GM18858 (cell line): ENCODE data around the gene PMM2.
"Not testable (repeated sequence)": the region's sequence is repeated elsewhere in the genome, so short reads cannot be mapped to it uniquely, and the experiment has no call there.

Source experiments
- ATAC-seq: cut with Tn5 transposase; IDR thresholded peaks from one replicate; pipeline ENCODE4 v1.9.1; 2021; ENCODE audit not compliant: unreplicated experiment

PMM2 gene

GRCh38 chr16:8816967-8817655 is 19.5 kb downstream of the PMM2 start:
- ATAC-seq: no peak

- peak; percentile 90 for ATAC-seq
Measured at GRCh38 chr16:8818504-8819270, 21.0 kb downstream of the PMM2 start.

GRCh38 chr16:8819411-8820034 is 21.9 kb downstream of the PMM2 start:
- ATAC-seq: no peak

GRCh38 chr16:8822403-8822802 is 24.8 kb downstream of the PMM2 start:
- no peak for ATAC-seq

GRCh38 chr16:8826278-8826879 is 28.7 kb downstream of the PMM2 start:
- no peak for ATAC-seq

- ATAC-seq: no peak
Measured at GRCh38 chr16:8828541-8829165, 31.0 kb downstream of the PMM2 start.

- ATAC-seq: no peak
Measured at GRCh38 chr16:8831450-8831849, 33.8 kb downstream of the PMM2 start.

GRCh38 chr16:8831871-8832716 is 34.5 kb downstream of the PMM2 start:
- no peak for ATAC-seq

- ATAC-seq: no peak
Measured at GRCh38 chr16:8832717-8833105, 35.1 kb downstream of the PMM2 start.

GRCh38 chr16:8836797-8837196 is 39.2 kb downstream of the PMM2 start:
- ATAC-seq: not testable (repeated sequence)

GRCh38 chr16:8837594-8837993 is 40.0 kb downstream of the PMM2 start:
- not testable (repeated sequence) for ATAC-seq

GRCh38 chr16:8842016-8842415 is 44.4 kb downstream of the PMM2 start:
- not testable (repeated sequence) for ATAC-seq

- not testable (repeated sequence) for ATAC-seq
Measured at GRCh38 chr16:8843296-8843695, 45.7 kb downstream of the PMM2 start.

- no peak for ATAC-seq
Measured at GRCh38 chr16:8845699-8846298, 48.2 kb downstream of the PMM2 start.

- no peak for ATAC-seq
Measured at GRCh38 chr16:8846401-8846932, 48.8 kb downstream of the PMM2 start.

- ATAC-seq: no peak
Measured at GRCh38 chr16:8847145-8847544, 49.5 kb downstream of the PMM2 start.

GRCh38 chr16:8847623-8848022 is 50.0 kb downstream of the PMM2 start:
- ATAC-seq: no peak

GRCh38 chr16:8848231-8848938 is 50.7 kb downstream of the PMM2 start:
- ATAC-seq: no peak

GRCh38 chr16:8848939-8849391 is 51.3 kb downstream of the PMM2 start:
- ATAC-seq: no peak
